Left ventricle myocardium superior (tissue), 1 donor: ENCODE data around the gene SYNGR1. TPM values are rescaled to one million over a fixed set of nuclear protein-coding genes. Genes with fewer than 3 reads are reported as not detected.
"Not testable (repeated sequence)": the region's sequence is repeated elsewhere in the genome, so short reads cannot be mapped to it uniquely, and the experiment has no call there.

ENCODE experiments used
- ATAC-seq: fragments of 200-7000 bp; cut with Tn5 transposase; one replicate; pipeline ENCODE4 v1.9.1; 2020; ENCODE audit warnings: mild to moderate bottlenecking, moderate library complexity
- DNase-seq: peaks from one replicate; pipeline ENCODE4 v3.0.0-alpha.2; 2020
- intact Hi-C: fragments of 100-400 bp; cut with micrococcal nuclease; formaldehyde crosslinking; loops from one replicate; pipeline ENCODE4 v1.11.0; 2022
- total RNA-seq: library from RNA; stranded (reverse); fragmentation: NEBNext Ultra II Directional; extraction: Animal tissue kit (Norgen Biotek cat#: 25700); gene quantifications from one replicate; pipeline ENCODE4 v1.2.1, GENCODE V29; 2021
- donor health status: DM: no; HTN: yes; CAD: no; lungs with severe emphysema.

Gene SYNGR1
- total RNA-seq, 1 donor from 2014 or later, result 41.3 TPM

- ATAC-seq (peak; percentile 95), DNase-seq (peak; percentile 91)
- intact Hi-C loops, result no loop called here
Observed at GRCh38 chr22:39388261-39389011, 38.6 kb downstream of the SYNGR1 start.

- no peak for DNase-seq
- peak; percentile 58 for ATAC-seq
- intact Hi-C loops, result no loop called here
Observed at GRCh38 chr22:39389420-39389819, 39.6 kb downstream of the SYNGR1 start.

GRCh38 chr22:39392341-39392948, 42.7 kb downstream of the SYNGR1 start:
- DNase-seq (no peak), ATAC-seq (no peak)
- intact Hi-C loops, result no loop called here

- intact Hi-C loops, result no loop called here
- no peak for DNase-seq
Observed at GRCh38 chr22:39395936-39396796, 46.4 kb downstream of the SYNGR1 start.

GRCh38 chr22:39396797-39397195, 47.0 kb downstream of the SYNGR1 start:
- intact Hi-C loops, result no loop called here
- DNase-seq, result no peak
- no peak for ATAC-seq

More at GRCh38 chr22:39395936-39396796, 46.4 kb downstream of the SYNGR1 start:
- ATAC-seq, result no peak

- DNase-seq (no peak), ATAC-seq (no peak)
- intact Hi-C loops, result no loop called here
Observed at GRCh38 chr22:39401301-39401631, 51.5 kb downstream of the SYNGR1 start.

- intact Hi-C loops, result no loop called here
- ATAC-seq, result peak; percentile 41
- peak; percentile 35 for DNase-seq
Observed at GRCh38 chr22:39405346-39406085, 55.7 kb downstream of the SYNGR1 start.

- DNase-seq, result peak; percentile 2
- intact Hi-C loops, result no loop called here
- ATAC-seq, result no peak
Observed at GRCh38 chr22:39408173-39408572, 58.4 kb downstream of the SYNGR1 start.

GRCh38 chr22:39408807-39409206, 59.0 kb downstream of the SYNGR1 start:
- ATAC-seq, result no peak
- intact Hi-C loops, result no loop called here
- no peak for DNase-seq

GRCh38 chr22:39409516-39410029, 59.8 kb downstream of the SYNGR1 start:
- intact Hi-C loops, result no loop called here
- DNase-seq, result peak; percentile 2

GRCh38 chr22:39410264-39410663, 60.5 kb downstream of the SYNGR1 start:
- DNase-seq (peak; percentile 2), ATAC-seq (no peak)
- intact Hi-C loops, result no loop called here

More at GRCh38 chr22:39409516-39410029, 59.8 kb downstream of the SYNGR1 start:
- no peak for ATAC-seq

GRCh38 chr22:39411828-39412365, 62.1 kb downstream of the SYNGR1 start:
- ATAC-seq, DNase-seq, intact Hi-C loops: not testable (repeated sequence)

GRCh38 chr22:39413204-39413603, 63.4 kb downstream of the SYNGR1 start:
- intact Hi-C loops, DNase-seq, ATAC-seq: not testable (repeated sequence)

- DNase-seq (no peak), ATAC-seq (no peak)
- intact Hi-C loops, result no loop called here
Observed at GRCh38 chr22:39414377-39414776, 64.6 kb downstream of the SYNGR1 start.

GRCh38 chr22:39414886-39415285, 65.1 kb downstream of the SYNGR1 start:
- peak; percentile 94 for ATAC-seq

GRCh38 chr22:39415506-39415905, 65.7 kb downstream of the SYNGR1 start:
- no peak for ATAC-seq
- DNase-seq, result no peak
- intact Hi-C loops, result no loop called here

More at GRCh38 chr22:39414886-39415285, 65.1 kb downstream of the SYNGR1 start:
- DNase-seq, result peak; percentile 77
- intact Hi-C loops, result no loop called here

GRCh38 chr22:39416319-39416718, 66.5 kb downstream of the SYNGR1 start:
- DNase-seq (peak; percentile 8), ATAC-seq (no peak)
- intact Hi-C loops, result no loop called here

- ATAC-seq (no peak), DNase-seq (no peak)
- intact Hi-C loops, result no loop called here
Observed at GRCh38 chr22:39417641-39418040, 67.8 kb downstream of the SYNGR1 start.

GRCh38 chr22:39418696-39419095, 68.9 kb downstream of the SYNGR1 start:
- DNase-seq (no peak), ATAC-seq (no peak)
- intact Hi-C loops, result no loop called here
